ENCODE measurements around the gene DCN.

The DCN gene

DNA sequence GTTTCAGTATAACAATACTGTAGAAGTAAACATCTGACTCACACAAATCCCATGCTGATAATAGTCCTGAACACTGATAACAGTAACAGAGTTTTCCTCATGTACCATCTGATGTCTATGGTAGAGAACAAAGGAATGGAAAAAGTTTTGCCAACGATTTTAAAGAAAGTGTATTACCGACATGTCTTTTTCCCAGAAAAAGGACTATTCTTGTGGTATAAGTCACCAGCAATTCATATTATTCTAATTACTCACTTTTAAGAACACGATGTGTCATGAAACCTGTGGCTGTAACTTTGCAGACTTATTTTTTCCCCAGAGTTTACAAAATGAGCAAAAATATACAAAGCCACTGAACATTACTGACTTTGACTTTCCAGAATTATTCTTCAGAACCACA is 40.1 kb upstream of the DCN start:
- DNase-seq, result no peak
- Histone ChIP-seq H3K27ac (no peak overlapping the region), H3K4me1 (no peaks in the 10 kb centered on the region), H3K27me3 (no peaks in the 10 kb centered on the region), H3K36me3 (no peaks in the 10 kb centered on the region), H3K9me3 (no peaks in the 10 kb centered on the region), H3K4me3 (no peak overlapping the region)
- TF ChIP-seq, protein P1, sequence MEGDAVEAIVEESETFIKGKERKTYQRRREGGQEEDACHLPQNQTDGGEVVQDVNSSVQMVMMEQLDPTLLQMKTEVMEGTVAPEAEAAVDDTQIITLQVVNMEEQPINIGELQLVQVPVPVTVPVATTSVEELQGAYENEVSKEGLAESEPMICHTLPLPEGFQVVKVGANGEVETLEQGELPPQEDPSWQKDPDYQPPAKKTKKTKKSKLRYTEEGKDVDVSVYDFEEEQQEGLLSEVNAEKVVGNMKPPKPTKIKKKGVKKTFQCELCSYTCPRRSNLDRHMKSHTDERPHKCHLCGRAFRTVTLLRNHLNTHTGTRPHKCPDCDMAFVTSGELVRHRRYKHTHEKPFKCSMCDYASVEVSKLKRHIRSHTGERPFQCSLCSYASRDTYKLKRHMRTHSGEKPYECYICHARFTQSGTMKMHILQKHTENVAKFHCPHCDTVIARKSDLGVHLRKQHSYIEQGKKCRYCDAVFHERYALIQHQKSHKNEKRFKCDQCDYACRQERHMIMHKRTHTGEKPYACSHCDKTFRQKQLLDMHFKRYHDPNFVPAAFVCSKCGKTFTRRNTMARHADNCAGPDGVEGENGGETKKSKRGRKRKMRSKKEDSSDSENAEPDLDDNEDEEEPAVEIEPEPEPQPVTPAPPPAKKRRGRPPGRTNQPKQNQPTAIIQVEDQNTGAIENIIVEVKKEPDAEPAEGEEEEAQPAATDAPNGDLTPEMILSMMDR (IDR thresholded peaks at IDR 0.05), result no peak
- intact Hi-C loops (cut with DNase I; ENCODE audit: low total_unique reads), result no loop called here

DNA sequence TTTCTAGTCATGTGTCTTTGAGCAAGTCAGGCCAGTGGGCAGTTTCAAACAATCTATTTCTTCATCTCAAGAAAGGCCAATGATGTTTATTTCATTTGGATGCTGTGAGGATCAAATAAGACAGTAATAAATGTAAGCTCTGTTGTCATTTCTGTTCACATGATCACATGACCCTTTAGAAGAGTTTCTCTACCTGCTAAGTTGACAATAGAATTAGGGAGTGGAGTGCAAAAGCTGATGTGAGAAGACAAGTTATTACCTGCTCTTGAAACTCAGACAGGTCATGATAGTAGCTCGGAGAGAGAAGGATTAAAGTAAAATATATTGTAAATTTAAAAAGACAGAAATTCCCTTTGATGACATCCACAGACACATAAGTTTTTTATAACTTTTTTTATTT is 37.3 kb upstream of the DCN start:
- no peak for DNase-seq
- Histone ChIP-seq H3K4me3 (no peak overlapping the region), H3K4me1 (no peaks in the 10 kb centered on the region), H3K9me3 (no peaks in the 10 kb centered on the region), H3K27me3 (no peaks in the 10 kb centered on the region), H3K27ac (no peak overlapping the region), H3K36me3 (no peaks in the 10 kb centered on the region)
- TF ChIP-seq, protein P1 (IDR thresholded peaks at IDR 0.05), result no peak
- intact Hi-C loops (cut with DNase I; ENCODE audit: low total_unique reads), result no loop called here

DNA sequence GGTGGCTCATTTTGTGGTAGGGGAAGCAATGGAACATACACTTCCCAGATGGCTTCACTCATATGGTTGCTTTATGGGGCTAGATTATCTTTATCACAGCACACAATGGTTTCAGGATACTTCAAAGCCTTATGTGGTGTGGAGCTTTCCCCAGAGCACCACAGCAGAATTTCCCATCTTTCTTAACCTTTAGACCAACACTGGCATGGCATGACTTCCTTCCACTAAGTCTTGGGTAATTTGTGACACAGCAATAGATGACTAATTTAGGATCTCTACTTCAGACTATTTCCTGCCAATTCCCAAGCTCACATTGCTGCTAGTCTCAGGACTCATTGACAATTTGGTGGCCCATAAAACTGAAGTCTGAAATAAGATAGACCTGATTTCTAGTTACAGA is 36.9 kb upstream of the DCN start:
- no peaks in the 10 kb centered on the region for H3K27me3 ChIP-seq

DNA sequence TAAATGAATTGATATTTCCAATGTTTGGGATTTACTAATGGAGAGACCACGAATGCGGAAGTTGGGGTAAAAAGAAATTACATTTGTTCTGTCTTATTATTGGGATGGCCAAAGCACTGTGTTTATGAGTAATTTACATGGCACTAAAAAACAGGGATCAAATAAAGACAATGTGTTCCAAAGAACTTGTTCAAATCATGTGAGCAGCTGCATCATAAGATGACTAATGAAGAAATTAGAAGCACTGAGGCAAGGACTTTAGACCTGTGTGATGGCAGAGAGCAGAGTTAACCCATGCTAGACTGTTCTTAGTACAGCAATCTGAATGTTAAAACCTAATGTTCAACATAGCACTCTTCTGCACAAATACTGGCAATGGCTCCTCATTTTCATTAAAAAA is 34.3 kb upstream of the DCN start:
- Histone ChIP-seq H3K27me3 (no peaks in the 10 kb centered on the region), H3K27ac (no peak overlapping the region), H3K36me3 (no peaks in the 10 kb centered on the region), H3K9me3 (no peaks in the 10 kb centered on the region), H3K4me1 (no peaks in the 10 kb centered on the region), H3K4me3 (no peak overlapping the region)
- intact Hi-C loops (cut with DNase I; ENCODE audit: low total_unique reads), result no loop called here
- DNase-seq, result no peak
- TF ChIP-seq, protein P1 (IDR thresholded peaks at IDR 0.05), result no peak

More for the DNA sequence above, 36.9 kb upstream of the DCN start:
- DNase-seq, result no peak
- no peak overlapping the region for H3K4me3 ChIP-seq
- TF ChIP-seq, protein P1 (IDR thresholded peaks at IDR 0.05), result no peak
- no peaks in the 10 kb centered on the region for H3K4me1 ChIP-seq
- no peaks in the 10 kb centered on the region for H3K36me3 ChIP-seq
- H3K9me3 ChIP-seq, result no peaks in the 10 kb centered on the region
- intact Hi-C loops (cut with DNase I; ENCODE audit: low total_unique reads), result no loop called here
- H3K27ac ChIP-seq, result no peak overlapping the region

DNA sequence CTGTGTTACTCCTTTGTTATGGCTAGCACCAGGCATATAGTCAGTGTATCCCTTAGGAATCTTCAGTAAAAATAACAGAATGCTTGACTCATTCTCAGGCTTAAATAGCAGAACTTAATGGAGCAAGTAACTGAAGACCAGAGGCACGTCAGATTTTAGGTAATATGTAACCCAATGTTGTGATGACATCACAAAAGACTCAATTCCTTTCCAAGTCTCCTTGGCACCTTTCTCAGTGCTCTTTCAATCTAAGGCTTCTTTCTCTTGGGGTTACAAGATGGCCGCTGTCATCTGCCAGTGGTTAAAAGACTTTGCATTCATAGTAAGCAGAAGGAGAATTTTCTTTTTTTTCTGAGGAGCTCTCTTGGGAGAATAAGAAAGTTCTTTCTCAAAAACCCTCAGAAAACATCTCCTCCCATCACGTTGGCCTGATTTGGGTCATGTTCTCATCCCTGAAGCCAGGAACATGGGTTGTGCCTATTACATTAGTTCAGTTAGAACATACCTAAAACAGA is 33.4 kb upstream of the DCN start:
- DNase-seq, result peak in 1 of 2 donors; percentile 35
- H3K27me3 ChIP-seq, result no peaks in the 10 kb centered on the region
- H3K36me3 ChIP-seq, result no peaks in the 10 kb centered on the region
- intact Hi-C loops (cut with DNase I; ENCODE audit: low total_unique reads), result no loop called here
- TF ChIP-seq, protein P1 (IDR thresholded peaks at IDR 0.05), result no peak
- no peaks in the 10 kb centered on the region for H3K4me1 ChIP-seq
- H3K27ac ChIP-seq, result no peak overlapping the region
- no peaks in the 10 kb centered on the region for H3K9me3 ChIP-seq
- no peak overlapping the region for H3K4me3 ChIP-seq

DNA sequence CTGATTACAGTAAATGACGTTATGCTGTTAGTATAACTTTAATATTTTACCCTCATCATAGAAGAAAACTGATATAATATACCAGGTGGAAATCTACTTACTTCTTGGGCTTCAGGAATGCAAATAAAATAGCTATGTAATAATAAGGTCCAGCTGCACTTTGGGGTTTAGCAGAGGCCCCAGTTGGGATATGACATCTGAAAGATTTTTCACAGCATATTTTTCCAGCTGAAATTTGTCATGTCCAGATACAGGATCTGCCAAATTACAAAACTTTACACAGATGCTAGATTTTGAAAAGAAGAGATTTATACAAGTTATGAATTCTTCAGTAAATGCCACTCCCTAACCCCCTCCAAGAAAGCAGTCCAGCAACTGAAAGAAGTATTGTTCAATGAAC is 29.2 kb upstream of the DCN start:
- DNase-seq, result no peak
- intact Hi-C loops (cut with DNase I; ENCODE audit: low total_unique reads), result no loop called here
- Histone ChIP-seq H3K9me3 (no peaks in the 10 kb centered on the region), H3K4me1 (no peaks in the 10 kb centered on the region), H3K4me3 (no peak overlapping the region), H3K27me3 (no peaks in the 10 kb centered on the region), H3K36me3 (no peaks in the 10 kb centered on the region), H3K27ac (no peak overlapping the region)
- TF ChIP-seq, protein P1 (IDR thresholded peaks at IDR 0.05), result no peak
